ENCODE measurements around the gene PMS2. TPM values are rescaled to one million over a fixed set of nuclear protein-coding genes. Genes with fewer than 3 reads are reported as not detected.
"Not testable (repeated sequence)": the region's sequence is repeated elsewhere in the genome, so short reads cannot be mapped to it uniquely, and the experiment has no call there.

PMS2 gene
- total RNA-seq, 1 donor from 2014 or later = 12.0 TPM

- H3K36me3 ChIP-seq (ENCODE audit: control insufficient read depth in 3 of 3, insufficient read depth in 3 of 3, low read length in 3 of 3); H3K9ac ChIP-seq (ENCODE audit: low read depth in 1 of 3, low read length in 3 of 3); H3K4me3 ChIP-seq (ENCODE audit: low read length in 3 of 3); H3K27me3 ChIP-seq (ENCODE audit: control insufficient read depth in 3 of 3, insufficient read depth in 3 of 3, low read length in 3 of 3); H3K4me1 ChIP-seq (ENCODE audit: control insufficient read depth in 3 of 3, insufficient read depth in 3 of 3, low read length in 3 of 3); H3K9me3 ChIP-seq (ENCODE audit: control insufficient read depth in 3 of 3, low read length in 3 of 3); H3K27ac ChIP-seq (ENCODE audit: low read depth, low read length): not testable (repeated sequence)
These were observed 84.2 kb downstream of the PMS2 start for GRCh38 chr7:5924630-5925029.

- H3K27me3 ChIP-seq (ENCODE audit: control insufficient read depth in 3 of 3, insufficient read depth in 3 of 3, low read length in 3 of 3); H3K9ac ChIP-seq (ENCODE audit: low read depth in 1 of 3, low read length in 3 of 3); H3K4me1 ChIP-seq (ENCODE audit: control insufficient read depth in 3 of 3, insufficient read depth in 3 of 3, low read length in 3 of 3); H3K9me3 ChIP-seq (ENCODE audit: control insufficient read depth in 3 of 3, low read length in 3 of 3); H3K36me3 ChIP-seq (ENCODE audit: control insufficient read depth in 3 of 3, insufficient read depth in 3 of 3, low read length in 3 of 3); H3K27ac ChIP-seq (ENCODE audit: low read depth, low read length); H3K4me3 ChIP-seq (ENCODE audit: low read length in 3 of 3): not testable (repeated sequence)
These were observed 84.7 kb downstream of the PMS2 start for GRCh38 chr7:5924180-5924579.

Small RNA genes within 50 kb of the gene (small RNA-seq; reads per million reads assigned to genes)
- gene RF00019 (not detected), gene RNU6-218P (not detected), gene SNORA80D (0.14 reads per million)

Other genes starting within 250 kb of the PMS2 start
- 29.7 TPM for gene RNF216, start 227.4 kb downstream of the PMS2 start, total RNA-seq
- not detected for gene OCM, start 128.3 kb downstream of the PMS2 start, total RNA-seq
- 55.3 TPM for gene CCZ1, start 110.3 kb downstream of the PMS2 start, total RNA-seq
- 2.1 TPM for gene RSPH10B, start 38.4 kb downstream of the PMS2 start, total RNA-seq
- gene AIMP2, start 223 bp upstream of the PMS2 start, total RNA-seq = 37.6 TPM
- gene ANKRD61, start 22.3 kb upstream of the PMS2 start, total RNA-seq = not detected
- 34.4 TPM for gene EIF2AK1, start 50.1 kb upstream of the PMS2 start, total RNA-seq
- 4.7 TPM for gene USP42, start 95.9 kb upstream of the PMS2 start, total RNA-seq

All from skeletal muscle tissue (tissue), 5 donors.